ENCODE data around the gene ZNF319.

DNA sequence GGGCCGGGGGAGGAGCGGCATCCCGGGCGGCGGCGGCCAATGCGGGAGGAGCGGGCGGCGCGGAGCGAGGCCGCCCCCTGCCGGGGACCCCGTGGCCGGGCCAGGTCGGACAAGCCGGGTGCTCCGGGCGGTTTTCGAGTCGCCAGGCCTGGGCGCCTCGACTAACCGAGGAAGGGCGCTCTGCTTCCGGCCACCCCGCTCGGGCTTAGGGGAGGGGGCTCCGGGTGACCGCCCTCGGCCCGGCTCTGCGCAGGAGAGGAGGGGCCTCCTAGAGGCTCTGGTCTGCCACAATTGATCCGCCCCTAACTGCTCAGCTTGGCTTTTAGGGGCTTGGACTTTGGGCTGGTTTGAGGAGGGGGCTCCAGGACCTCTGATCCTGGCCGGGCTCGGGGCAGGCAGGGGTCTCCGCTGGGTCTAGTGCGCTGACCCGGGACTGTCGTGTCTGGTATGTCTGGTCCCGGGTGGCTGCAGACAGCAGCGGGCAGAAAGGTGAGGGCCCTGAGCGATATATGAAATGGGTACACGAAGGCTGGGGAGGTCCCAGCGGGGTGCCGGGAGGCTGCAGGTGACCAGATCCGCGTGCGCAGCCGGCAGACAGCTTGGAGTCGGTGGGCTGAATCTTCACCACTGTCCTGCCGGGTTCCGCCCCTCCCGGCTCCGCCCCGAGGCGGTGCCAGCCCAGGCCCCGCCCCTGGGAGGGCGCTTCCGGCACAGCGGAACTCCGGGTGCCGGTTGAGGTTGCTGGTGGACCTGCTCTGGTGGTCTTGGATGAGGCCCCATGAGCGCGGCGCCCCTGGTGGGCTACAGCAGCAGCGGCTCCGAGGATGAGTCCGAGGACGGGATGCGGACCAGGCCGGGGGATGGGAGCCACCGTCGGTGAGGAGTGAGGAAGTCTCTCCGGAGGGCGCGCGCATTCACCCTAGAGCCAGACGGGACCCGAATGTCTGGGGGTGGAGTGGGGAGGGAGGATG lies 519 bp upstream of the ZNF319 start, which contains the start of gene USB1:
- TF ChIP-seq, protein P1, sequence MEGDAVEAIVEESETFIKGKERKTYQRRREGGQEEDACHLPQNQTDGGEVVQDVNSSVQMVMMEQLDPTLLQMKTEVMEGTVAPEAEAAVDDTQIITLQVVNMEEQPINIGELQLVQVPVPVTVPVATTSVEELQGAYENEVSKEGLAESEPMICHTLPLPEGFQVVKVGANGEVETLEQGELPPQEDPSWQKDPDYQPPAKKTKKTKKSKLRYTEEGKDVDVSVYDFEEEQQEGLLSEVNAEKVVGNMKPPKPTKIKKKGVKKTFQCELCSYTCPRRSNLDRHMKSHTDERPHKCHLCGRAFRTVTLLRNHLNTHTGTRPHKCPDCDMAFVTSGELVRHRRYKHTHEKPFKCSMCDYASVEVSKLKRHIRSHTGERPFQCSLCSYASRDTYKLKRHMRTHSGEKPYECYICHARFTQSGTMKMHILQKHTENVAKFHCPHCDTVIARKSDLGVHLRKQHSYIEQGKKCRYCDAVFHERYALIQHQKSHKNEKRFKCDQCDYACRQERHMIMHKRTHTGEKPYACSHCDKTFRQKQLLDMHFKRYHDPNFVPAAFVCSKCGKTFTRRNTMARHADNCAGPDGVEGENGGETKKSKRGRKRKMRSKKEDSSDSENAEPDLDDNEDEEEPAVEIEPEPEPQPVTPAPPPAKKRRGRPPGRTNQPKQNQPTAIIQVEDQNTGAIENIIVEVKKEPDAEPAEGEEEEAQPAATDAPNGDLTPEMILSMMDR (conservative IDR thresholded peaks at IDR 0.05), result peak; percentile 88
- TF ChIP-seq ZFX (IDR thresholded peaks at IDR 0.05), result 0 out of 2 replicates have a peak, but pooled peaks have one; percentile 33
